ENCODE results near the gene NEURL3.
A peak's percentile ranks its signal among the peaks of the same experiment; 100 is the strongest.

Gene NEURL3

GRCh38 chr2:96551605-96552314 is 46.6 kb upstream of the NEURL3 start:
- no peaks in the 10 kb centered on the region for H3K9me3 Mint-ChIP-seq
- H3K4me3 Mint-ChIP-seq, result no peak overlapping the region
- no peaks in the 10 kb centered on the region for H3K36me3 Mint-ChIP-seq (ENCODE audit: low read depth)
- DNase-seq, result no peak
- no peak for TF ChIP-seq CTCF (IDR thresholded peaks at IDR 0.05)
- H3K27me3 Mint-ChIP-seq (ENCODE audit: low read depth, poor library complexity), result peaks cover 3% of the 10 kb centered on the region
- no peak overlapping the region for H3K27ac Mint-ChIP-seq
- H3K4me1 Mint-ChIP-seq, result peaks cover 13% of the 10 kb centered on the region

GRCh38 chr2:96550787-96551604 is 45.8 kb upstream of the NEURL3 start:
- Mint-ChIP-seq H3K9me3 (peaks cover 4% of the 10 kb centered on the region), H3K27me3 (ENCODE audit: low read depth, poor library complexity) (no peaks in the 10 kb centered on the region), H3K27ac (no peak overlapping the region), H3K4me3 (no peak overlapping the region), H3K4me1 (peaks cover 8% of the 10 kb centered on the region), H3K36me3 (ENCODE audit: low read depth) (no peaks in the 10 kb centered on the region)
- no peak for TF ChIP-seq CTCF (IDR thresholded peaks at IDR 0.05)
- no peak for DNase-seq

- peaks cover 4% of the 10 kb centered on the region for H3K36me3 Mint-ChIP-seq (ENCODE audit: low read depth)
- H3K27me3 Mint-ChIP-seq (ENCODE audit: low read depth, poor library complexity), result no peaks in the 10 kb centered on the region
- TF ChIP-seq CTCF (IDR thresholded peaks at IDR 0.05), result peak; percentile 26
- no peak overlapping the region for H3K4me3 Mint-ChIP-seq
- H3K9me3 Mint-ChIP-seq, result peaks cover 9% of the 10 kb centered on the region
- no peak for DNase-seq
- H3K27ac Mint-ChIP-seq, result no peak overlapping the region
- H3K4me1 Mint-ChIP-seq, result peaks cover 7% of the 10 kb centered on the region
These were observed 45.0 kb upstream of the NEURL3 start for GRCh38 chr2:96549967-96550786.

- Mint-ChIP-seq H3K9me3 (peaks cover 17% of the 10 kb centered on the region), H3K36me3 (ENCODE audit: low read depth) (peaks cover 12% of the 10 kb centered on the region), H3K27ac (no peak overlapping the region), H3K4me1 (no peaks in the 10 kb centered on the region), H3K4me3 (no peak overlapping the region), H3K27me3 (ENCODE audit: low read depth, poor library complexity) (no peaks in the 10 kb centered on the region)
- no peak for DNase-seq
- no peak for TF ChIP-seq CTCF (IDR thresholded peaks at IDR 0.05)
These were observed 44.3 kb upstream of the NEURL3 start for GRCh38 chr2:96549466-96549785.

- no peak overlapping the region for H3K27ac Mint-ChIP-seq
- H3K4me3 Mint-ChIP-seq, result no peak overlapping the region
- H3K36me3 Mint-ChIP-seq (ENCODE audit: low read depth), result peaks cover 18% of the 10 kb centered on the region
- H3K4me1 Mint-ChIP-seq, result no peaks in the 10 kb centered on the region
- H3K27me3 Mint-ChIP-seq (ENCODE audit: low read depth, poor library complexity), result no peaks in the 10 kb centered on the region
- H3K9me3 Mint-ChIP-seq, result peaks cover 23% of the 10 kb centered on the region
- no peak for DNase-seq
- no peak for TF ChIP-seq CTCF (IDR thresholded peaks at IDR 0.05)
These were observed 43.7 kb upstream of the NEURL3 start for GRCh38 chr2:96548558-96549465.
